Measurements from ENCODE around the gene PRM3. TPM values are rescaled to one million over a fixed set of nuclear protein-coding genes. Genes with fewer than 3 reads are reported as not detected.

Gene PRM3
- total and polyA plus RNA-seq, 2 experiments from 2014 or later = not detected

DNA sequence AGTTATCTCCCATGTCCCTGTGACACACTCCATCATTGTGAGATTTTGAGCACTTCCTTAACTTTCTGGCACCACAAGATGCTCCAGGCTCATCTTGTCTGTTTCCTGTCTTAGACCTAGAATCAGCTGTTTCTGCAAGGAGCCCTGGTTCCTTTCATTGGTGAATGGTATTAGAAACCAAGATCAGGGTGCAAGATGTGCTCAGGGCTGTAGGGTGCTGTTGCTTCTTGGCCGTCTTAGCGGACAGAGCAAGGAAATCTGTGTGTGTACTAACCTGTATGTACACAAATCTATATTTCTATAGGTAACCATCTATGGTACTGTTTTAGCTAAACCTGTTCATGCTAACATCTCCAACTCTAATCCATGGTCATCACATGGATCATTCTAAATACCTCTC is 15.8 kb upstream of the PRM3 start:
- TF ChIP-seq EZH2 (IDR thresholded peaks at IDR 0.05; ENCODE audit: insufficient read depth, poor library complexity, severe bottlenecking) (no peak), EZH2phosphoT487 (IDR thresholded peaks at IDR 0.05; ENCODE audit: insufficient read depth, low read depth) (no peak)
- no peaks in the 10 kb centered on the region for H3K79me2 ChIP-seq (ENCODE audit: insufficient read depth)
- no peaks in the 10 kb centered on the region for H3K4me1 ChIP-seq (ENCODE audit: insufficient read depth)
- H3K36me3 ChIP-seq (ENCODE audit: low read depth) = no peaks in the 10 kb centered on the region
- no peaks in the 10 kb centered on the region for H3F3A ChIP-seq (ENCODE audit: insufficient read depth)
- in situ Hi-C loops (cut with MboI) = no loop called here
- H3K27ac ChIP-seq = no peak overlapping the region
- no peaks in the 10 kb centered on the region; the same call in 1 of the 2 replicates for H3K27me3 ChIP-seq (replicated peaks; ENCODE audit: insufficient read depth)
- no peak overlapping the region for H3K4me3 ChIP-seq
- H4K20me1 ChIP-seq (ENCODE audit: insufficient read depth) = no peaks in the 10 kb centered on the region
- no peak overlapping the region for H2AFZ ChIP-seq
- no peak overlapping the region for H3K9ac ChIP-seq
- H3K4me2 ChIP-seq (ENCODE audit: unreplicated experiment) = no peak overlapping the region
- WGBS, 2 experiments (ENCODE audit: low coverage in 1 of 2, low lambda C conversion rate in 2 of 2, missing lambda C conversion rate in 2 of 2) = 93 to 94% methylated on average over 2 of the region's 2 CpGs
- no peak for DNase-seq
- no peaks in the 10 kb centered on the region for H3K9me3 ChIP-seq (ENCODE audit: low read depth)
- H3K9me2 ChIP-seq (ENCODE audit: insufficient read depth) = no peaks in the 10 kb centered on the region

DNA sequence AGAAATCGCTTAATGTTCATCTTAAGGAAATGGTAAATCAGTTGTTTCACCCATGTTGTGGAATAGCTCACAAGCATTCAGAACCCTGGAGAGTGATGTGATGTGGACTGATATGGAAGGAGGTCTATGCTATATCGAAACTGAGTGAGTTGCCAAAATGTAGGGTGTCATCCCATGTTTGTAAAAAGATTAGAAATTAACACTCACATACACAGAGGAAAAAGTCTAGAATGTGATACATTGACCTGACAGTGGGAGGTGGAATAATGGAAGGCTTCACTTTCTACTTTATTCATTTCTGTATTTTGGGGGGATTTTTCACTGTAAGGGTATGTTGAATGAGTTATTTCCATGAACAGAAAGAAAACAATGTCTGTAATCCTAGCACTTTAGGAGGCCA is 12.4 kb upstream of the PRM3 start:
- H3F3A ChIP-seq (ENCODE audit: insufficient read depth) = no peaks in the 10 kb centered on the region
- no peak overlapping the region for H3K9ac ChIP-seq
- H3K4me3 ChIP-seq = no peak overlapping the region
- no peak overlapping the region for H3K27ac ChIP-seq
- no peaks in the 10 kb centered on the region for H3K36me3 ChIP-seq (ENCODE audit: low read depth)
- H3K9me3 ChIP-seq (ENCODE audit: low read depth) = no peaks in the 10 kb centered on the region
- no peaks in the 10 kb centered on the region for H4K20me1 ChIP-seq (ENCODE audit: insufficient read depth)
- no peaks in the 10 kb centered on the region for H3K79me2 ChIP-seq (ENCODE audit: insufficient read depth)
- no peak for DNase-seq
- in situ Hi-C loops (cut with MboI) = no loop called here
- H3K4me2 ChIP-seq (ENCODE audit: unreplicated experiment) = no peak overlapping the region
- no peak for TF ChIP-seq EZH2phosphoT487 (IDR thresholded peaks at IDR 0.05; ENCODE audit: insufficient read depth, low read depth)
- no peak for TF ChIP-seq EZH2 (IDR thresholded peaks at IDR 0.05; ENCODE audit: insufficient read depth, poor library complexity, severe bottlenecking)
- no peak overlapping the region for H2AFZ ChIP-seq
- WGBS, 2 experiments (ENCODE audit: low coverage in 1 of 2, low lambda C conversion rate in 2 of 2, missing lambda C conversion rate in 2 of 2) = 46 to 55% methylated on average over 2 of the region's 2 CpGs
- no peaks in the 10 kb centered on the region for H3K27me3 ChIP-seq (replicated peaks; ENCODE audit: insufficient read depth)
- H3K4me1 ChIP-seq (ENCODE audit: insufficient read depth) = no peaks in the 10 kb centered on the region
- H3K9me2 ChIP-seq (ENCODE audit: insufficient read depth) = no peaks in the 10 kb centered on the region

DNA sequence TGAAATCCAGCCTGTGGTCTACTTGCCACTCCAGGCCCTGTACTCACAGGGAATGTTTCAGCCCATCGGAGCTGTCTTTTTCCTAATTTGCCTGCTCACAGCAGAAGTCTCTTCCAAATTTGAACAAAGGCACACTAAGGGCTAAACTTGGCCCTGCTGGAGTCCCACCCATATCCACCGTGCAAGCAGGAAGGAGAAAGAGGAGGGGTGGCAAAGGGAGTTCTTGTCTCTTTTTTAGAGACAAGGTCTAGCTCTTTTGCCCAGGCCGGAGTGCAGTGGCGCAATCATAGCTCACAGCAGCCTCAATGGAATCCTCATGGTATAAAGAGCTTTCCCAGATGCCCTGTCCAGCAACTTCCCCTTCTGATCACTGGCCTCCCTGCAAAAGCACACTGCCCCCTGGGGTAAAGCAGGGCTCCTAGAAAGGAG is 10.4 kb upstream of the PRM3 start:
- Histone ChIP-seq H3K4me1 (ENCODE audit: insufficient read depth) (no peaks in the 10 kb centered on the region), H3K27ac (no peak overlapping the region), H3K79me2 (ENCODE audit: insufficient read depth) (no peaks in the 10 kb centered on the region), H3K36me3 (ENCODE audit: low read depth) (no peaks in the 10 kb centered on the region), H3K9ac (no peak overlapping the region), H3K4me3 (no peak overlapping the region), H3F3A (ENCODE audit: insufficient read depth) (no peaks in the 10 kb centered on the region), H4K20me1 (ENCODE audit: insufficient read depth) (no peaks in the 10 kb centered on the region), H3K4me2 (ENCODE audit: unreplicated experiment) (no peak overlapping the region), H3K9me3 (ENCODE audit: low read depth) (no peaks in the 10 kb centered on the region), H3K9me2 (ENCODE audit: insufficient read depth) (no peaks in the 10 kb centered on the region), H2AFZ (no peak overlapping the region), H3K27me3 (replicated peaks; ENCODE audit: insufficient read depth) (no peaks in the 10 kb centered on the region)
- 44 to 46% methylated on average over 4 of the region's 4 CpGs for WGBS, 2 experiments (ENCODE audit: low coverage in 1 of 2, low lambda C conversion rate in 2 of 2, missing lambda C conversion rate in 2 of 2)
- DNase-seq = peak; percentile 29
- TF ChIP-seq EZH2phosphoT487 (IDR thresholded peaks at IDR 0.05; ENCODE audit: insufficient read depth, low read depth) = no peak
- TF ChIP-seq EZH2 (IDR thresholded peaks at IDR 0.05; ENCODE audit: insufficient read depth, poor library complexity, severe bottlenecking) = no peak
- in situ Hi-C loops (cut with MboI) = no loop called here

DNA sequence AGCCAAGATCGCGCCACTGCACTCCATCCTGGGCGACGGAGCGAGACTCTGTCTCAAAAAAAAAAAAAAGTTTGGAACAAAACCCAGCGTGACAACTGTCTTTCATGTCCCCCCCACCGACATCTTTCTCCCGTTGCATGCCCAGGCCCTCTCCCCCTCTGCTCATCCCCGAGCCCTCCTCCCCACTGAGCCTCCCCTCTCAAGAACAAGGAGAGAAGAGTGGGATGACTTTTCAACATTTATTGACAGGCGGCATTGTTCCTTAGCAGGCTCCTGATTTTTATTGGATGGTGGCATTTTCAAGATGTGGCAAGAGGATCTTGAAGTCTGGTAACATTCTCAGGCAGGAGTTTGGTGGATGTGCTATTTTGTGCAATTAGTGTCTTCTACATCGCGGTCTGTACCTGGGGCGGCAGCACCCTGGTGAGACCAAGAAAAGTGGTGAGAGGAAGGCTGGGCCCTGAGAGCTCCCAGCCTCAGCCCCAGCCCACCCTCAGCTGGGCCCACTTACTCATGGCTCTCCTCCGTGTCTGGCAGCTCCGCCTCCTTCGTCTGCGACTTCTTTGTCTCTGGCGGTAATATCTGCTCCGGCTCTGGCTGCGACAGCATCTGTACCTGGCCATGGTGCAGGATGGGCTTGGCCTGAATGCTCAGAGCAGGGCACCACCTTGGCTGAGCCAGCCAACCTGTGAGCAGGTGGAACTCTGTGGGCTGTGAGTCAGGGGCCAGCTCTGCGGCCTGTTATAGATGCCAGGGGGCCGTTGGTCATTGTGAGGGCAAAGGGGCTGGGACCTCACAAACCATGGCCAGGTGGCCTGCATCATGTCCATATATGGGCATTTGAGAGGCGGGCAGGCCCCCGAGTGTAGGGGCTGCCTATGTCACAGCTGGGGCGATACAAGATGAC is 7.4 kb upstream of the PRM3 start, which contains the start of gene PRM1:
Gene PRM1, minus strand, starts transcription at position 715 of the 907 bp plus-strand sequence. Its CDS starts 92 bp downstream, at position 623.
- no peak for TF ChIP-seq EZH2phosphoT487 (IDR thresholded peaks at IDR 0.05; ENCODE audit: insufficient read depth, low read depth)
- TF ChIP-seq EZH2 (IDR thresholded peaks at IDR 0.05; ENCODE audit: insufficient read depth, poor library complexity, severe bottlenecking) = no peak
- H3K9me2 ChIP-seq (ENCODE audit: insufficient read depth) = no peaks in the 10 kb centered on the region
- 77 to 82% methylated on average over 18 to 25 of the region's 25 CpGs for WGBS, 2 experiments (ENCODE audit: low coverage in 1 of 2, low lambda C conversion rate in 2 of 2, missing lambda C conversion rate in 2 of 2)
- H3K27me3 ChIP-seq (replicated peaks; ENCODE audit: insufficient read depth) = no peaks in the 10 kb centered on the region
- no peak within 1 kb of the TSS for H3K4me2 ChIP-seq (ENCODE audit: unreplicated experiment)
- no peaks in the 10 kb centered on the region for H4K20me1 ChIP-seq (ENCODE audit: insufficient read depth)
- in situ Hi-C loops (cut with MboI) = no loop called here
- H3K36me3 ChIP-seq (ENCODE audit: low read depth) = no peaks in the 10 kb centered on the region
- no peaks in the 10 kb centered on the region for H3K79me2 ChIP-seq (ENCODE audit: insufficient read depth)
- H2AFZ ChIP-seq = no peak within 1 kb of the TSS
- DNase-seq = no peak
- no peak within 1 kb of the TSS for H3K4me3 ChIP-seq
- H3K9me3 ChIP-seq (ENCODE audit: low read depth) = no peaks in the 10 kb centered on the region
- H3K27ac ChIP-seq = no peak within 1 kb of the TSS
- H3F3A ChIP-seq (ENCODE audit: insufficient read depth) = no peaks in the 10 kb centered on the region
- H3K9ac ChIP-seq = no peak within 1 kb of the TSS
- no peaks in the 10 kb centered on the region for H3K4me1 ChIP-seq (ENCODE audit: insufficient read depth)

Data from GM23248 (cell line).